Mucosa of descending colon (tissue), 3 donors: Measurements from ENCODE around the gene PTDSS2. TPM values are rescaled to one million over a fixed set of nuclear protein-coding genes. Genes with fewer than 3 reads are reported as not detected.
A peak's percentile ranks its signal among the peaks of the same experiment; 100 is the strongest.

ENCODE experiments used
- ATAC-seq: fragments of 200-7000 bp; cut with Tn5 transposase; one replicate; pipeline ENCODE4 v1.9.1; 2020; ENCODE audit warnings: mild to moderate bottlenecking, moderate library complexity
- DNase-seq, 3 donors: peaks; one replicate each; pipeline ENCODE4 v3.0.0-alpha.2; 2020
- H3K36me3 ChIP-seq: fragments of 200-600 bp; one replicate; pipeline ENCODE4 v1.8.0; 2021; ENCODE audit warnings: low read depth, mild to moderate bottlenecking
- H3K4me1 ChIP-seq: fragments of 200-600 bp; one replicate; pipeline ENCODE4 v1.8.0; 2021; ENCODE audit warnings: low read depth, mild to moderate bottlenecking
- H3K4me3 ChIP-seq: fragments of 200-600 bp; one replicate; pipeline ENCODE4 v1.8.0; 2021; ENCODE audit warnings: mild to moderate bottlenecking
- H3K9me3 ChIP-seq: fragments of 200-600 bp; one replicate; pipeline ENCODE4 v1.8.0; 2021; ENCODE audit warnings: mild to moderate bottlenecking
- CTCF ChIP-seq: fragments of 200-600 bp; IDR thresholded peaks from one replicate; pipeline ENCODE4 v1.8.0; 2022; ENCODE audit warnings: antibody characterized with exemption, mild to moderate bottlenecking
- intact Hi-C, 2 donors: fragments of 100-400 bp; cut with DNase I in 1 of 2; cut with micrococcal nuclease in 1 of 2; formaldehyde crosslinking; loops; one replicate each; pipeline versions ENCODE4 v1.11.0 to v1.11.1; 2022; cut with DNase I, micrococcal nuclease
- total RNA-seq, 3 donors: library from RNA; stranded (reverse); fragmentation: NEBNext Ultra II Directional in 2 of 3; extraction: Animal tissue kit (Norgen Biotek cat#: 25700) in 2 of 3; gene quantifications; one replicate each; pipeline versions ENCODE4 v1.2.1 to v1.2.4, GENCODE V29; 2021 to 2023
- donor health status: DM: no; HTN: no; CAD: no; lungs with moderate emphysema.
- donor health status: DM: no; HTN: no; CAD: no.
- donor health status: DM: no; HTN: yes; CAD: no.

The PTDSS2 gene
- total RNA-seq, 3 donors from 2014 or later: 19.2 to 34.8 (median 27.3) TPM

GRCh38 chr11:417652-418342 is 32.3 kb upstream of the PTDSS2 start:
- intact Hi-C loops: no loop called here
- Histone ChIP-seq H3K9me3 (no peaks in the 10 kb centered on the region), H3K4me1 (peaks cover 15% of the 10 kb centered on the region), H3K4me3 (no peak overlapping the region), H3K36me3 (no peaks in the 10 kb centered on the region)
- peak in 1 of 3 donors; percentile 48 for DNase-seq
- TF ChIP-seq CTCF: no peak
- ATAC-seq: no peak

GRCh38 chr11:418343-419247 is 31.5 kb upstream of the PTDSS2 start:
- ATAC-seq (no peak), DNase-seq (peak in 1 of 3 donors; percentile 54)
- H3K4me3 ChIP-seq: no peak overlapping the region
- intact Hi-C loops: no loop called here
- peaks cover 15% of the 10 kb centered on the region for H3K4me1 ChIP-seq
- no peaks in the 10 kb centered on the region for H3K36me3 ChIP-seq
- no peaks in the 10 kb centered on the region for H3K9me3 ChIP-seq
- TF ChIP-seq CTCF: no peak

- ATAC-seq (no peak), DNase-seq (peak in 1 of 3 donors; percentile 48)
- no peak for TF ChIP-seq CTCF
- no peak overlapping the region for H3K4me3 ChIP-seq
- no peaks in the 10 kb centered on the region for H3K36me3 ChIP-seq
- peaks cover 15% of the 10 kb centered on the region for H3K4me1 ChIP-seq
- no peaks in the 10 kb centered on the region for H3K9me3 ChIP-seq
- intact Hi-C loops: no loop called here
Measured at GRCh38 chr11:419248-420005, 30.7 kb upstream of the PTDSS2 start.

DNA sequence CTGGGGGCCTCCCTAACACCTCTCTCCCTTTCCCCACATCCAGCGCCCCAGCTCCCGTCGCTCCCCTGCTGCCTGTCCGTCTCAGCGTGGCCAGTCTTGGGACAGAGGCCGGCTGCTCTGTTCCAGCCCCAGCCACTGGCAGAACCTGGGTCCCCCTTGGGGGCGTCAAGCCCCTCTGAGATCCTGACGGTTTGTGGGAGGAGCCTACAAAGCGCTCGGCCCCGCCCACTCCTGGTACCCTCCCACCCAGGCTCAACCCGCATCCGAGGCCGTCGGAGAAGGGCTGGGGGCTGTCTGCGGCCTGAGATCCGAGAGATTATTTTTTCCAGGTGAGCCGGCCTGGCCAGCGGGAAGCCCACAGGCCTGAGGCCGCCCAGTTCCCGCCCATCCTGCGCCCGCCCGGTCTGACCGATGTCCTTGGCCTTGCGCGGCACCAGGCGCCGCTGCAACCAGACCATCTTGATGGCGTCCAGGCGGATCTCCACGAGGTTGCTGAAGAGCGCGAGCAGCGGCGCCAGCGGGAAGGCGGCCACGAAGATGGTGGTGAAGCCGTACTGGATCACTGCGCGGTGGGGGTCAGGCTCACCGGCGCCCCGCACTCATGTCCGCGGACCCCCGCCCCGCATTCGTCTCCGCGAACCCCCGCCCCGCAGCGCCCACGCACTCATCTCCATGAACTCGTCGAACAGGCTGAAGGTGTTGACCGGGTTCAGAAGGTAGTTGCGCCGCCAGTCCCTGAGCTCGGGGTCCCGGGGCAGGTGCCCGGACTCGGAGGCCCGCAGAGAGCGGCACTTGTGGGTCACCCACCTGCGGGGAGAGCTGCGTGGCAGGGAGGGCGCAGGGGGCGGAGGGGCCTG is 29.8 kb upstream of the PTDSS2 start:
- peaks cover 9% of the 10 kb centered on the region for H3K4me1 ChIP-seq
- no peak for TF ChIP-seq CTCF
- DNase-seq (peak in 1 of 3 donors; percentile 53), ATAC-seq (no peak)
- no peaks in the 10 kb centered on the region for H3K9me3 ChIP-seq
- intact Hi-C loops: no loop called here
- no peaks in the 10 kb centered on the region for H3K36me3 ChIP-seq
- no peak overlapping the region for H3K4me3 ChIP-seq

GRCh38 chr11:420911-421321 is 29.2 kb upstream of the PTDSS2 start:
- no peaks in the 10 kb centered on the region for H3K9me3 ChIP-seq
- H3K4me3 ChIP-seq: no peak overlapping the region
- no peaks in the 10 kb centered on the region for H3K36me3 ChIP-seq
- DNase-seq (peak in 1 of 3 donors; percentile 50), ATAC-seq (no peak)
- peaks cover 4% of the 10 kb centered on the region for H3K4me1 ChIP-seq
- intact Hi-C loops: no loop called here
- no peak for TF ChIP-seq CTCF
